GM12878 (cell line): Measurements from ENCODE around the gene RAB24. TPM values are rescaled to one million over a fixed set of nuclear protein-coding genes. Genes with fewer than 3 reads are reported as not detected.

Source experiments
- ATAC-seq: fragments of 200-7000 bp; cut with Tn5 transposase; 3 replicates; pipeline ENCODE4 v1.9.1; 2020; ENCODE audit warnings: mild to moderate bottlenecking, moderate library complexity
- BruUV-seq: library from RNA; stranded (reverse); fragments of 400-500 nt; replicated peaks from 2 replicates; lab custom pipeline; 2021; lab: Mats Ljungman, UMichigan
- CTCF ChIA-PET: fragments of 300-600 bp; sonication (Branson Sonifier 250); formaldehyde crosslinking; extraction: SDS; loops from one replicate; lab custom pipeline; 2021; ENCODE audit warnings: inconsistent platforms; lab: Yijun Ruan, JAX
- POLR2A ChIA-PET: fragments of 350-600 bp; formaldehyde crosslinking; extraction: SDS; loops from one replicate; lab custom pipeline; 2021; ENCODE audit warnings: inconsistent platforms; lab: Charles Lee
- RAD21 ChIA-PET: fragments of 300-600 bp; sonication (Branson Sonifier 250); formaldehyde crosslinking; loops from one replicate; lab custom pipeline; 2023; ENCODE audit warnings: antibody characterized with exemption; ENCODE audit not compliant: unreplicated experiment; lab: Charles Lee
- SMC1A ChIA-PET: fragments of 300-600 bp; sonication (Branson Sonifier 250); formaldehyde crosslinking; loops from one replicate; lab custom pipeline; 2023; ENCODE audit not compliant: unreplicated experiment, uncharacterized antibody; lab: Charles Lee
- DNase-seq: peaks from one replicate; pipeline ENCODE4 v3.0.0-alpha.2; 2011; ENCODE audit warnings: low read depth, low spot score
- FAIRE-seq: peaks from 3 replicates; lab custom pipeline; 2011; peaks lifted over from hg19 to GRCh38; lab: Jason Lieb, UNC
- H2AFZ ChIP-seq: 2 replicates; pipeline ENCODE4 v1.6.0; 2011; ENCODE audit warnings: low read depth, low read length, control low read depth; ENCODE audit not compliant: control insufficient read depth
- H3K27ac ChIP-seq: 2 replicates; pipeline ENCODE4 v1.5.1; 2011; ENCODE audit warnings: control low read depth; ENCODE audit not compliant: control insufficient read depth, insufficient read depth
- H3K27me3 ChIP-seq, 2 experiments: replicated peaks in 1 of 2; 2 replicates each; pipeline versions ENCODE4 v1.6.0 to v1.6.1; 2011; ENCODE audit warnings: low read length in 1 of 2; ENCODE audit not compliant: control insufficient read depth in 2 of 2, insufficient read depth in 2 of 2
- H3K36me3 ChIP-seq, 2 experiments: 2 replicates each; pipeline ENCODE4 v1.5.1; 2011; ENCODE audit warnings: low read length in 1 of 2; ENCODE audit not compliant: control insufficient read depth in 2 of 2, insufficient read depth in 2 of 2
- H3K4me1 ChIP-seq: 2 replicates; pipeline ENCODE4 v1.6.1; 2011; ENCODE audit warnings: mild to moderate bottlenecking, low read length, moderate library complexity, mixed read lengths; ENCODE audit not compliant: control insufficient read depth, insufficient read depth
- H3K4me2 ChIP-seq: 2 replicates; pipeline ENCODE4 v1.6.0; 2011; ENCODE audit warnings: control low read depth; ENCODE audit not compliant: control insufficient read depth, insufficient read depth
- H3K4me3 ChIP-seq: fragments of 200-600 bp; sonication (generic); 2 replicates; pipeline ENCODE4 v1.5.1; 2016
- H3K79me2 ChIP-seq: 2 replicates; pipeline ENCODE4 v1.6.0; 2011; ENCODE audit warnings: low read length; ENCODE audit not compliant: control insufficient read depth, insufficient read depth
- H3K9ac ChIP-seq: 2 replicates; pipeline ENCODE4 v1.8.0; 2011; ENCODE audit warnings: low read length, control low read depth, mixed read lengths; ENCODE audit not compliant: control insufficient read depth, insufficient read depth
- H3K9me3 ChIP-seq: replicated peaks from 3 replicates; pipeline ENCODE4 v1.5.1; 2011; ENCODE audit warnings: mild to moderate bottlenecking, low read length; ENCODE audit not compliant: control insufficient read depth, insufficient read depth
- H4K20me1 ChIP-seq: 2 replicates; pipeline ENCODE4 v1.6.0; 2011; ENCODE audit not compliant: control insufficient read depth, insufficient read depth
- BCLAF1 ChIP-seq: fragments of 450-650 bp; IDR thresholded peaks from 2 replicates; pipeline ENCODE4 v1.6.1; 2017; ENCODE audit warnings: antibody characterized with exemption, mild to moderate bottlenecking, moderate library complexity
- CBX3 ChIP-seq: fragments of 200-600 bp; sonication (generic); IDR thresholded peaks from 2 replicates; pipeline ENCODE4 v1.6.1; 2016; ENCODE audit warnings: low read depth, borderline replicate concordance
- EZH2 ChIP-seq: IDR thresholded peaks from 2 replicates; pipeline ENCODE4 v1.6.1; 2012; ENCODE audit warnings: low read depth, mild to moderate bottlenecking, control low read depth, inconsistent platforms, low read length, borderline replicate concordance; ENCODE audit not compliant: control insufficient read depth
- IKZF2 ChIP-seq, 2 experiments: fragments of 450-650 bp; IDR thresholded peaks; 2 replicates each; pipeline ENCODE4 v1.6.1; 2017; ENCODE audit warnings: mild to moderate bottlenecking in 2 of 2, moderate library complexity in 2 of 2
- MTA2 ChIP-seq: fragments of 450-650 bp; IDR thresholded peaks from 2 replicates; pipeline ENCODE4 v1.6.1; 2016; ENCODE audit warnings: low read depth, mild to moderate bottlenecking, moderate library complexity
- MXI1 ChIP-seq: fragments of 150-350 bp; IDR thresholded peaks from 2 replicates; pipeline ENCODE4 v1.6.1; 2011; ENCODE audit warnings: low read depth, mild to moderate bottlenecking, inconsistent platforms, low read length, improper control_type of control experiment
- PKNOX1 ChIP-seq: fragments of 450-650 bp; IDR thresholded peaks from 2 replicates; pipeline ENCODE4 v1.6.1; 2016; ENCODE audit warnings: mild to moderate bottlenecking
- POLR2A ChIP-seq: IDR thresholded peaks from 2 replicates; pipeline ENCODE4 v1.6.1; 2011; ENCODE audit warnings: low read depth, mild to moderate bottlenecking, low read length
- SP1 ChIP-seq: IDR thresholded peaks from one replicate; pipeline ENCODE4 v1.6.1; 2011; ENCODE audit warnings: low read depth, low read length
- SPI1 ChIP-seq: IDR thresholded peaks from 2 replicates; pipeline ENCODE4 v1.6.1; 2011; ENCODE audit warnings: low read depth, mild to moderate bottlenecking, low read length, moderate library complexity, borderline replicate concordance; ENCODE audit not compliant: insufficient read depth
- TBL1XR1 ChIP-seq: IDR thresholded peaks from 2 replicates; pipeline ENCODE4 v1.6.1; 2012; ENCODE audit warnings: low read depth, low read length, improper control_type of control experiment
- TCF7 ChIP-seq: IDR thresholded peaks from 2 replicates; pipeline ENCODE4 v1.6.1; 2014; ENCODE audit warnings: antibody characterized with exemption, borderline replicate concordance
- ZNF217 ChIP-seq: fragments of 450-650 bp; IDR thresholded peaks from 2 replicates; pipeline ENCODE4 v1.6.1; 2017; ENCODE audit warnings: antibody characterized with exemption, mild to moderate bottlenecking
- ZNF687 ChIP-seq: fragments of 450-650 bp; IDR thresholded peaks from 2 replicates; pipeline ENCODE4 v1.6.1; 2017; ENCODE audit warnings: mild to moderate bottlenecking, moderate library complexity
- ZSCAN29 ChIP-seq: fragments of 450-650 bp; IDR thresholded peaks from 2 replicates; pipeline ENCODE4 v1.6.1; 2017; ENCODE audit warnings: mild to moderate bottlenecking, moderate library complexity
- WGBS: methylation state at CpG from one replicate; pipeline ENCODE4 v1.1.6; 2016; ENCODE audit warnings: low lambda C conversion rate; ENCODE audit not compliant: insufficient replicate concordance, insufficient coverage; ENCODE audit errors: missing lambda C conversion rate; 5-methylcytosine and 5-hydroxymethylcytosine counted together
- in situ Hi-C: fragments of 300-500 bp; cut with MboI; formaldehyde crosslinking; loops from 9 replicates; pipeline ENCODE4 v1.14.3; 2018; ENCODE audit warnings: mixed read lengths
- intact Hi-C: fragments of 100-400 bp; cut with micrococcal nuclease; formaldehyde crosslinking; loops from one replicate; pipeline ENCODE4 v1.14.2; 2022; ENCODE audit not compliant: unreplicated experiment
- polyA plus RNA-seq, 11 experiments: library from polyadenylated mRNA; depleted of rRNA in 4 of 11; unstranded in 6 of 11; stranded (reverse) in 5 of 11; fragments of >200 nt; fragmentation: Nextera tagmentation in 4 of 11; fragmentation: Illumina TruSeq in 1 of 11; extraction: Ambion mirVana in 4 of 11; extraction: Trizol in 1 of 11; gene quantifications; 1 replicate in 1 of 11; 2 replicates in 10 of 11; pipeline versions ENCODE4 v1.2.1 to v1.2.3, GENCODE V29; 2011 to 2016; ENCODE audit warnings: inconsistent platforms in 2 of 11, missing spikeins in 2 of 11, low read depth in 1 of 11
- total RNA-seq, 4 experiments: library from RNA; depleted of rRNA in 3 of 4; stranded (reverse); fragments of >200 nt in 3 of 4; fragmentation: Illumina TruSeq in 1 of 4; extraction: Trizol in 1 of 4; gene quantifications; 2 replicates each; pipeline versions ENCODE4 v1.2.1 to v1.2.3, GENCODE V29; 2013 to 2021

The RAB24 gene
- total and polyA plus RNA-seq, 10 of the 15 experiments (the other 5 are each of a cell fraction or from before 2014, with no cell fraction given) = 8.0 to 44.4 (median 24.4) TPM

- Histone ChIP-seq H3K4me3 (peak within 1 kb of the TSS; percentile 93), H3K9me3 (no peaks in the 10 kb centered on the region), H4K20me1 (no peaks in the 10 kb centered on the region), H3K79me2 (peaks cover 4% of the 10 kb centered on the region), H3K4me2 (peak within 1 kb of the TSS; percentile 96), H3K27ac (peak within 1 kb of the TSS; percentile 92), H3K27me3 (no peaks in the 10 kb centered on the region), H3K36me3 (peaks cover 0 to 6% of the 10 kb centered on the region in 2 experiments; a peak in 3 of 4 replicates), H2AFZ (peak within 1 kb of the TSS; percentile 66), H3K4me1 (peaks cover 17% of the 10 kb centered on the region), H3K9ac (peak within 1 kb of the TSS; percentile 89)
- in situ Hi-C loops (no loop called here), intact Hi-C loops (loop anchor here (5.0 kb wide), 2 partner anchors 50 to 190 kb away; no protein-coding TSS in a partner anchor)
- DNase-seq (peak; percentile 76), ATAC-seq (peak; percentile 89), FAIRE-seq (peak; percentile 93)
- no TSS peak for BruUV-seq
- SMC1A ChIA-PET = interaction anchor here (1.1 to 4.9 kb wide), 6 partner anchors 11 to 78 kb away, joined by 3 to 26 read pairs (median 4); no protein-coding TSS in a partner anchor
- POLR2A ChIA-PET = interaction anchor here (0.6 to 2.3 kb wide), 9 partner anchors 8 to 281 kb away, joined by 3 to 7 read pairs (median 3); partner anchors contain the start of genes DOK3, PRELID1, RAB24 and RGS14
- WGBS = 1% methylated on average over 68 of the region's 78 CpGs
- CTCF ChIA-PET = interaction anchor here (0.5 to 3.5 kb wide), 18 partner anchors 11 to 240 kb away, joined by 3 to 13 read pairs (median 5); no protein-coding TSS in a partner anchor
- RAD21 ChIA-PET = interaction anchor here (0.9 to 2.3 kb wide), 12 partner anchors 10 to 665 kb away, joined by 3 to 12 read pairs (median 3); partner anchors contain the start of genes LMAN2 and TSPAN17
- no peak for TF ChIP-seq CBX3
- no peak for TF ChIP-seq PKNOX1
- no peak for TF ChIP-seq MTA2
- no peak for TF ChIP-seq TCF7
- TF ChIP-seq POLR2A = peak; percentile 78
- TF ChIP-seq ZNF217 = no peak
- no peak for TF ChIP-seq EZH2
- no peak for TF ChIP-seq IKZF2 (IDR thresholded peaks at IDR 0.05)
- TF ChIP-seq BCLAF1 = no peak
- peak; percentile 78 for TF ChIP-seq SP1
- no peak for TF ChIP-seq SPI1
- no peak for TF ChIP-seq ZNF687
- peak; percentile 99 for TF ChIP-seq MXI1
- TF ChIP-seq TBL1XR1 = no peak
- TF ChIP-seq ZSCAN29 = no peak
Measured at GRCh38 chr5:177311723-177312648, 8.5 kb upstream of the RAB24 start, which contains the start of gene MXD3. MXD3 (minus strand) TSS chr5:177311898; CDS start chr5:177311830, 68 bp downstream.
